Neural progenitor cell (in vitro differentiated cells): ENCODE data around the gene SLC25A19. TPM values are rescaled to one million over a fixed set of nuclear protein-coding genes. Genes with fewer than 3 reads are reported as not detected.

Experiments
- total RNA-seq: library from RNA; depleted of rRNA; stranded (reverse); fragments of >200 nt; gene quantifications from 2 replicates; pipeline ENCODE4 v1.2.3, GENCODE V29; 2015; ENCODE audit warnings: low replicate concordance

Gene SLC25A19
- total RNA-seq, 1 donor from 2014 or later = 5.2 TPM

Other genes with a start within 250 kb of the SLC25A19 start
- 209 and 268 TPM in 2 replicates for gene ATP5PD, start 242.5 kb downstream of the SLC25A19 start, total RNA-seq
- gene KCTD2, start 242.2 kb downstream of the SLC25A19 start, total RNA-seq = 28.9 and 32.9 TPM in 2 replicates
- gene SLC16A5, start 201.5 kb downstream of the SLC25A19 start, total RNA-seq = 3.4 and 19.9 TPM in 2 replicates
- 1.9 and 4.3 TPM in 2 replicates for gene ARMC7, start 179.5 kb downstream of the SLC25A19 start, total RNA-seq
- gene NT5C, start 157.7 kb downstream of the SLC25A19 start, total RNA-seq = 45.8 and 117 TPM in 2 replicates
- 236 and 286 TPM in 2 replicates for gene JPT1, start 134.9 kb downstream of the SLC25A19 start, total RNA-seq
- gene SUMO2, start 106.5 kb downstream of the SLC25A19 start, total RNA-seq = 250 and 372 TPM in 2 replicates
- gene NUP85, start 83.8 kb downstream of the SLC25A19 start, total RNA-seq = 58.2 and 88.6 TPM in 2 replicates
- 28.0 and 37.3 TPM in 2 replicates for gene GGA3, start 27.8 kb downstream of the SLC25A19 start, total RNA-seq
- gene MRPS7, start 27.6 kb downstream of the SLC25A19 start, total RNA-seq = 43.3 and 48.7 TPM in 2 replicates
- gene MIF4GD, start 18.2 kb downstream of the SLC25A19 start, total RNA-seq = 17.7 and 27.5 TPM in 2 replicates
- gene GRB2, start 116.2 kb upstream of the SLC25A19 start, total RNA-seq = 71.0 and 72.5 TPM in 2 replicates
- 23.6 and 96.8 TPM in 2 replicates for gene TMEM94, start 167.2 kb upstream of the SLC25A19 start, total RNA-seq
- 5.7 and 12.6 TPM in 2 replicates for gene CASKIN2, start 226.1 kb upstream of the SLC25A19 start, total RNA-seq
- 20.5 and 47.8 TPM in 2 replicates for gene TSEN54, start 227.1 kb upstream of the SLC25A19 start, total RNA-seq
- gene LLGL2, start 236.3 kb upstream of the SLC25A19 start, total RNA-seq = 16.6 and 60.2 TPM in 2 replicates